ENCODE data around the gene NT5C.

The NT5C gene

GRCh38 chr17:75115555-75115954 lies 16.0 kb downstream of the NT5C start:
- Histone ChIP-seq H2AFZ (ENCODE audit: low read length) (no peak overlapping the region), H3F3A (ENCODE audit: low read depth) (0 out of 2 replicates have a peak, but pooled peaks cover 4% of the 10 kb centered on the region), H3K9me3 (ENCODE audit: insufficient read depth, low read depth, low read length) (no peaks in the 10 kb centered on the region), H3K4me1 (ENCODE audit: insufficient read depth, low read length, poor library complexity, severe bottlenecking) (peaks cover 26% of the 10 kb centered on the region), H3K36me3 (ENCODE audit: insufficient read depth, low read length) (no peaks in the 10 kb centered on the region), H3K27me3 (ENCODE audit: insufficient read depth, low read length, poor library complexity, severe bottlenecking) (no peaks in the 10 kb centered on the region), H4K20me1 (ENCODE audit: insufficient read depth, low read length, poor library complexity, severe bottlenecking) (no peaks in the 10 kb centered on the region), H3K79me2 (ENCODE audit: insufficient read depth, low read length) (peaks cover 24% of the 10 kb centered on the region), H3K4me2 (ENCODE audit: low read depth, low read length, poor library complexity, severe bottlenecking) (no peak overlapping the region), H3K9ac (ENCODE audit: low read depth, low read length, poor library complexity, severe bottlenecking) (no peak overlapping the region), H3K4me3 (ENCODE audit: low read length, poor library complexity, severe bottlenecking) (no peak overlapping the region), H3K9me2 (replicated peaks; ENCODE audit: low read depth, low read length) (no peaks in the 10 kb centered on the region)
- TF ChIP-seq EZH2phosphoT487 (IDR thresholded peaks at IDR 0.05; ENCODE audit: borderline replicate concordance) (no peak), CTCF (conservative IDR thresholded peaks at IDR 0.05; ENCODE audit: low read length) (no peak)

GRCh38 chr17:75114552-75115314 lies 16.8 kb downstream of the NT5C start:
- H3K9ac ChIP-seq (ENCODE audit: low read depth, low read length, poor library complexity, severe bottlenecking) = peak overlapping the region; percentile 69
- peak overlapping the region; percentile 78 for H3K4me3 ChIP-seq (ENCODE audit: low read length, poor library complexity, severe bottlenecking)
- no peaks in the 10 kb centered on the region for H3K9me2 ChIP-seq (replicated peaks; ENCODE audit: low read depth, low read length)
- H3K4me2 ChIP-seq (ENCODE audit: low read depth, low read length, poor library complexity, severe bottlenecking) = peak overlapping the region; percentile 72
- no peaks in the 10 kb centered on the region for H4K20me1 ChIP-seq (ENCODE audit: insufficient read depth, low read length, poor library complexity, severe bottlenecking)
- peaks cover 28% of the 10 kb centered on the region for H3K79me2 ChIP-seq (ENCODE audit: insufficient read depth, low read length)
- H3K27me3 ChIP-seq (ENCODE audit: insufficient read depth, low read length, poor library complexity, severe bottlenecking) = no peaks in the 10 kb centered on the region
- TF ChIP-seq CTCF (conservative IDR thresholded peaks at IDR 0.05; ENCODE audit: low read length) (no peak), EZH2phosphoT487 (IDR thresholded peaks at IDR 0.05; ENCODE audit: borderline replicate concordance) (no peak)
- peaks cover 27% of the 10 kb centered on the region for H3K4me1 ChIP-seq (ENCODE audit: insufficient read depth, low read length, poor library complexity, severe bottlenecking)
- 0 out of 2 replicates have a peak, but pooled peaks cover 4% of the 10 kb centered on the region for H3F3A ChIP-seq (ENCODE audit: low read depth)
- no peaks in the 10 kb centered on the region for H3K9me3 ChIP-seq (ENCODE audit: insufficient read depth, low read depth, low read length)
- peak overlapping the region; percentile 81 for H2AFZ ChIP-seq (ENCODE audit: low read length)
- H3K36me3 ChIP-seq (ENCODE audit: insufficient read depth, low read length) = no peaks in the 10 kb centered on the region

- H2AFZ ChIP-seq (ENCODE audit: low read length) = peak overlapping the region; percentile 81
- no peaks in the 10 kb centered on the region for H3K27me3 ChIP-seq (ENCODE audit: insufficient read depth, low read length, poor library complexity, severe bottlenecking)
- no peaks in the 10 kb centered on the region for H3K9me2 ChIP-seq (replicated peaks; ENCODE audit: low read depth, low read length)
- peaks cover 32% of the 10 kb centered on the region for H3K79me2 ChIP-seq (ENCODE audit: insufficient read depth, low read length)
- H3K4me1 ChIP-seq (ENCODE audit: insufficient read depth, low read length, poor library complexity, severe bottlenecking) = peaks cover 33% of the 10 kb centered on the region
- H3K9me3 ChIP-seq (ENCODE audit: insufficient read depth, low read depth, low read length) = no peaks in the 10 kb centered on the region
- peak overlapping the region; percentile 78 for H3K4me3 ChIP-seq (ENCODE audit: low read length, poor library complexity, severe bottlenecking)
- 0 out of 2 replicates have a peak, but pooled peaks cover 4% of the 10 kb centered on the region for H3F3A ChIP-seq (ENCODE audit: low read depth)
- peak overlapping the region; percentile 69 for H3K9ac ChIP-seq (ENCODE audit: low read depth, low read length, poor library complexity, severe bottlenecking)
- H3K36me3 ChIP-seq (ENCODE audit: insufficient read depth, low read length) = no peaks in the 10 kb centered on the region
- peak overlapping the region; percentile 72 for H3K4me2 ChIP-seq (ENCODE audit: low read depth, low read length, poor library complexity, severe bottlenecking)
- TF ChIP-seq CTCF (conservative IDR thresholded peaks at IDR 0.05; ENCODE audit: low read length) = peak; percentile 95
- no peak for TF ChIP-seq EZH2phosphoT487 (IDR thresholded peaks at IDR 0.05; ENCODE audit: borderline replicate concordance)
- H4K20me1 ChIP-seq (ENCODE audit: insufficient read depth, low read length, poor library complexity, severe bottlenecking) = no peaks in the 10 kb centered on the region
Observed at GRCh38 chr17:75113798-75114551, 17.6 kb downstream of the NT5C start.
